Natural killer cell (primary cell): ENCODE measurements around the gene LTB. TPM values are rescaled to one million over a fixed set of nuclear protein-coding genes. Genes with fewer than 3 reads are reported as not detected.

Experiments used
- ATAC-seq, 3 donors: fragments of 150-1000 bp in 2 of 3; fragments of 200-7000 bp in 1 of 3; cut with Tn5 transposase; 1 replicate in 1 of 3; 2 replicates in 2 of 3; pipeline ENCODE4 v1.10.0; 2021; ENCODE audit warnings: mild to moderate bottlenecking in 2 of 3, moderate library complexity in 2 of 3
- DNase-seq, 2 donors: peaks; one replicate each; pipeline versions ENCODE4 v3.0.0 to v3.0.0-alpha.2; 2013 to 2021; ENCODE audit warnings: mixed read lengths in 1 of 2
- H3K27ac ChIP-seq: one replicate; pipeline ENCODE4 v1.5.1; 2013; ENCODE audit warnings: mild to moderate bottlenecking, low read length
- H3K27me3 ChIP-seq: one replicate; pipeline ENCODE4 v1.6.1; 2013; ENCODE audit warnings: low read length; ENCODE audit not compliant: control insufficient read depth, insufficient read depth
- H3K36me3 ChIP-seq: one replicate; pipeline ENCODE4 v1.6.1; 2013; ENCODE audit warnings: low read length; ENCODE audit not compliant: control insufficient read depth, insufficient read depth
- H3K4me1 ChIP-seq: one replicate; pipeline ENCODE4 v1.6.1; 2013; ENCODE audit warnings: low read length; ENCODE audit not compliant: control insufficient read depth, insufficient read depth
- H3K4me3 ChIP-seq: one replicate; pipeline ENCODE4 v1.5.1; 2013; ENCODE audit warnings: low read length
- H3K9me3 ChIP-seq: one replicate; pipeline ENCODE4 v1.6.1; 2013; ENCODE audit warnings: low read length; ENCODE audit not compliant: control insufficient read depth, insufficient read depth
- H3K27ac Mint-ChIP-seq, 2 donors: one replicate each; pipeline ENCODE4 v1.8.0; 2022; ENCODE audit warnings: mild to moderate bottlenecking in 2 of 2, mixed read lengths in 2 of 2, moderate library complexity in 1 of 2
- H3K27me3 Mint-ChIP-seq, 2 donors: one replicate each; pipeline ENCODE4 v1.8.0; 2022; ENCODE audit warnings: low read depth in 2 of 2, mixed read lengths in 2 of 2
- H3K36me3 Mint-ChIP-seq: one replicate; pipeline ENCODE4 v1.8.0; 2022; ENCODE audit warnings: mixed read lengths
- H3K4me1 Mint-ChIP-seq, 2 donors: one replicate each; pipeline ENCODE4 v1.8.0; 2022; ENCODE audit warnings: mixed read lengths in 2 of 2
- H3K4me3 Mint-ChIP-seq: one replicate; pipeline ENCODE4 v1.8.0; 2022; ENCODE audit warnings: mild to moderate bottlenecking, moderate library complexity, mixed read lengths
- H3K9me3 Mint-ChIP-seq, 2 donors: one replicate each; pipeline ENCODE4 v1.8.0; 2022; ENCODE audit warnings: mixed read lengths in 2 of 2
- CTCF ChIP-seq: fragments of 200-600 bp; IDR thresholded peaks from one replicate; pipeline ENCODE4 v1.8.0; 2022; ENCODE audit warnings: antibody characterized with exemption
- WGBS: methylation state at CpG from one replicate; pipeline ENCODE4 v1.1.7; 2013; ENCODE audit warnings: missing lambda C conversion rate; ENCODE audit not compliant: insufficient coverage; 5-methylcytosine and 5-hydroxymethylcytosine counted together
- intact Hi-C: fragments of 100-400 bp; cut with micrococcal nuclease; formaldehyde crosslinking; loops from one replicate; pipeline ENCODE4 v1.14.2; 2022
- total RNA-seq, 4 donors: library from RNA; stranded (reverse); fragments of 120-200 nt in 1 of 4; gene quantifications; one replicate each; pipeline versions ENCODE4 v1.2.3 to v1.2.4, GENCODE V29; 2013 to 2022

The LTB gene
- total RNA-seq, 3 donors from 2014 or later (not counting 1 experiment from before 2014, with no cell fraction given), result 17.7 to 42.1 (median 32.6) TPM

GRCh38 chr6:31621320-31621939, 39.2 kb upstream of the LTB start:
- peaks cover 8% of the 10 kb centered on the region for H3K36me3 Mint-ChIP-seq
- Histone ChIP-seq H3K4me1 (peaks cover 15% of the 10 kb centered on the region), H3K36me3 (peaks cover 28% of the 10 kb centered on the region), H3K9me3 (no peaks in the 10 kb centered on the region), H3K27me3 (no peaks in the 10 kb centered on the region), H3K4me3 (peak overlapping the region; percentile 91), H3K27ac (peak overlapping the region; percentile 98)
- peaks cover 20 to 28% of the 10 kb centered on the region in 2 donors for H3K4me1 Mint-ChIP-seq
- DNase-seq, result no peak
- no peaks in the 10 kb centered on the region for H3K9me3 Mint-ChIP-seq
- peak overlapping the region; percentile 92 for H3K4me3 Mint-ChIP-seq
- ATAC-seq, result no peak
- peak overlapping the region; percentile 92 to 95 for H3K27ac Mint-ChIP-seq
- 29% methylated on average over 15 of the region's 15 CpGs for WGBS
- no peaks in the 10 kb centered on the region for H3K27me3 Mint-ChIP-seq
- intact Hi-C loops, result loop anchor here (5.0 kb wide), 1 partner anchor 116 kb away; the partner anchor contains the start of gene CLIC1
- no peak for TF ChIP-seq CTCF

GRCh38 chr6:31620586-31621319, 38.5 kb upstream of the LTB start, which contains the start of gene PRRC2A:
PRRC2A (plus strand) TSS chr6:31620715; CDS start chr6:31622790, 2,075 bp downstream.
- no peak for TF ChIP-seq CTCF
- peak; percentile 27 to 42 (median 31) for ATAC-seq
- Histone ChIP-seq H3K36me3 (peaks cover 21% of the 10 kb centered on the region), H3K4me3 (peak within 1 kb of the TSS; percentile 91), H3K27me3 (no peaks in the 10 kb centered on the region), H3K4me1 (peaks cover 22% of the 10 kb centered on the region), H3K9me3 (no peaks in the 10 kb centered on the region), H3K27ac (peak within 1 kb of the TSS; percentile 98)
- intact Hi-C loops, result loop anchor here (1.0 to 5.0 kb wide), 4 partner anchors 32 to 117 kb away; partner anchors contain the start of genes BAG6, CLIC1 and GPANK1
- Mint-ChIP-seq H3K36me3 (peaks cover 1% of the 10 kb centered on the region), H3K27ac (peak within 1 kb of the TSS; percentile 92 to 95), H3K9me3 (no peaks in the 10 kb centered on the region), H3K4me1 (peaks cover 20 to 25% of the 10 kb centered on the region in 2 donors), H3K27me3 (no peaks in the 10 kb centered on the region), H3K4me3 (peak within 1 kb of the TSS; percentile 92)
- WGBS, result under 1% methylated on average over 55 of the region's 67 CpGs
- peak in 1 of 2 donors; percentile 87 for DNase-seq

- H3K4me3 ChIP-seq, result peak overlapping the region; percentile 91
- peaks cover 20 to 25% of the 10 kb centered on the region in 2 donors for H3K4me1 Mint-ChIP-seq
- H3K4me1 ChIP-seq, result peaks cover 29% of the 10 kb centered on the region
Observed at GRCh38 chr6:31619805-31620585, 37.8 kb upstream of the LTB start.

More at GRCh38 chr6:31619805-31620585, 37.8 kb upstream of the LTB start:
- TF ChIP-seq CTCF, result no peak
- intact Hi-C loops, result loop anchor here (1.0 to 5.0 kb wide), 4 partner anchors 32 to 117 kb away; partner anchors contain the start of genes BAG6, CLIC1 and GPANK1
- Histone ChIP-seq H3K27ac (peak overlapping the region; percentile 98), H3K9me3 (no peaks in the 10 kb centered on the region), H3K36me3 (peaks cover 14% of the 10 kb centered on the region), H3K27me3 (no peaks in the 10 kb centered on the region)
- H3K9me3 Mint-ChIP-seq, result no peaks in the 10 kb centered on the region
- DNase-seq, result peak; percentile 93 to 99
- H3K27me3 Mint-ChIP-seq, result no peaks in the 10 kb centered on the region
- H3K27ac Mint-ChIP-seq, result peak overlapping the region; percentile 92 to 95
- WGBS, result under 1% methylated on average over 45 of the region's 50 CpGs
- ATAC-seq, result peak; percentile 80 to 94 (median 84)
- peak overlapping the region; percentile 92 for H3K4me3 Mint-ChIP-seq
- H3K36me3 Mint-ChIP-seq, result no peaks in the 10 kb centered on the region
